H9 (cell line): ENCODE measurements around the gene GUK1. TPM values are rescaled to one million over a fixed set of nuclear protein-coding genes. Genes with fewer than 3 reads are reported as not detected.

Experiments used
- DNase-seq: peaks from one replicate; pipeline ENCODE4 v3.0.0-alpha.2; 2017
- H2AFZ ChIP-seq: one replicate; pipeline ENCODE4 v1.6.1; 2013; ENCODE audit warnings: mild to moderate bottlenecking, low read length, control low read depth, moderate library complexity
- H2AK5ac ChIP-seq: 2 replicates; pipeline ENCODE4 v1.6.1; 2013; ENCODE audit warnings: low read length, control low read depth, mixed read lengths; ENCODE audit not compliant: insufficient read length
- H2BK120ac ChIP-seq: one replicate; pipeline ENCODE4 v1.6.1; 2013; ENCODE audit warnings: low read depth, mild to moderate bottlenecking, low read length, control low read depth, inconsistent platforms; ENCODE audit not compliant: poor library complexity, severe bottlenecking
- H2BK12ac ChIP-seq: 2 replicates; pipeline ENCODE4 v1.6.1; 2013; ENCODE audit warnings: low read length, control low read depth, mixed read lengths, low read depth; ENCODE audit not compliant: insufficient read length
- H2BK15ac ChIP-seq: 2 replicates; pipeline ENCODE4 v1.6.1; 2013; ENCODE audit warnings: low read depth, low read length, control low read depth
- H2BK20ac ChIP-seq: one replicate; pipeline ENCODE4 v1.6.1; 2013; ENCODE audit warnings: low read depth, mild to moderate bottlenecking, low read length, control low read depth, inconsistent platforms; ENCODE audit not compliant: poor library complexity, severe bottlenecking
- H2BK5ac ChIP-seq: 2 replicates; pipeline ENCODE4 v1.6.1; 2013; ENCODE audit warnings: low read length, control low read depth, mixed read lengths; ENCODE audit not compliant: insufficient read length
- H3K14ac ChIP-seq: 2 replicates; pipeline ENCODE4 v1.6.1; 2013; ENCODE audit warnings: low read length, control low read depth; ENCODE audit not compliant: insufficient read depth
- H3K18ac ChIP-seq: 2 replicates; pipeline ENCODE4 v1.6.1; 2013; ENCODE audit warnings: low read depth, mild to moderate bottlenecking, mixed read lengths, low read length, control low read depth; ENCODE audit not compliant: insufficient read length
- H3K23ac ChIP-seq: 2 replicates; pipeline ENCODE4 v1.6.1; 2013; ENCODE audit warnings: low read length, control low read depth, mixed read lengths, low read depth; ENCODE audit not compliant: insufficient read length
- H3K23me2 ChIP-seq: 2 replicates; pipeline ENCODE4 v1.6.1; 2013; ENCODE audit warnings: low read depth, mild to moderate bottlenecking, mixed read lengths, low read length, control low read depth; ENCODE audit not compliant: insufficient read length, poor library complexity, severe bottlenecking
- H3K27ac ChIP-seq: 2 replicates; pipeline ENCODE4 v1.5.1; 2013; ENCODE audit warnings: low read length, control low read depth, mixed read lengths, low read depth; ENCODE audit not compliant: insufficient read length
- H3K27me3 ChIP-seq: 2 replicates; pipeline ENCODE4 v1.6.1; 2013; ENCODE audit warnings: low read length, control low read depth, inconsistent platforms; ENCODE audit not compliant: insufficient read depth
- H3K4ac ChIP-seq: 2 replicates; pipeline ENCODE4 v1.6.1; 2013; ENCODE audit warnings: low read depth, mild to moderate bottlenecking, control low read depth, inconsistent platforms, low read length, moderate library complexity
- H3K4me1 ChIP-seq: 2 replicates; pipeline ENCODE4 v1.6.1; 2013; ENCODE audit warnings: low read length, control low read depth, inconsistent platforms; ENCODE audit not compliant: insufficient read depth
- H3K4me2 ChIP-seq: 2 replicates; pipeline ENCODE4 v1.6.1; 2013; ENCODE audit warnings: low read length, control low read depth, mixed read lengths; ENCODE audit not compliant: insufficient read length, insufficient read depth
- H3K56ac ChIP-seq: 2 replicates; pipeline ENCODE4 v1.6.1; 2013; ENCODE audit warnings: low read depth, mild to moderate bottlenecking, mixed read lengths, low read length, control low read depth; ENCODE audit not compliant: insufficient read length
- H3K79me1 ChIP-seq: 2 replicates; pipeline ENCODE4 v1.6.1; 2013; ENCODE audit warnings: low read depth, mild to moderate bottlenecking, moderate library complexity, low read length, control low read depth, inconsistent platforms; ENCODE audit not compliant: insufficient read depth, poor library complexity, severe bottlenecking
- H3K79me2 ChIP-seq: 2 replicates; pipeline ENCODE4 v1.6.1; 2013; ENCODE audit warnings: low read length, control low read depth, inconsistent platforms; ENCODE audit not compliant: insufficient read depth
- H3K9ac ChIP-seq: 2 replicates; pipeline ENCODE4 v1.6.1; 2013; ENCODE audit warnings: low read length, control low read depth, mixed read lengths; ENCODE audit not compliant: insufficient read length; ENCODE audit errors: extremely low read depth
- H3K9me3 ChIP-seq: one replicate; pipeline ENCODE4 v1.6.1; 2013; ENCODE audit warnings: low read depth, low read length, inconsistent platforms; ENCODE audit not compliant: control insufficient read depth
- H3T11ph ChIP-seq: one replicate; pipeline ENCODE4 v1.6.1; 2013; ENCODE audit warnings: mild to moderate bottlenecking, low read length, control low read depth, inconsistent platforms
- H4K20me1 ChIP-seq: one replicate; pipeline ENCODE4 v1.6.1; 2013; ENCODE audit not compliant: control insufficient read depth, insufficient read length, insufficient read depth
- H4K5ac ChIP-seq: 2 replicates; pipeline ENCODE4 v1.6.1; 2013; ENCODE audit warnings: low read depth, mild to moderate bottlenecking, mixed read lengths, low read length, control low read depth; ENCODE audit not compliant: insufficient read length
- H4K8ac ChIP-seq: replicated peaks from 2 replicates; pipeline ENCODE4 v1.6.1; 2013; ENCODE audit warnings: low read length, control low read depth, mixed read lengths, low read depth; ENCODE audit not compliant: insufficient read length
- H4K91ac ChIP-seq: 2 replicates; pipeline ENCODE4 v1.6.1; 2013; ENCODE audit warnings: low read depth, mild to moderate bottlenecking, moderate library complexity, mixed read lengths, low read length, control low read depth; ENCODE audit not compliant: insufficient read length
- H3K27ac Mint-ChIP-seq, 3 experiments: 2 replicates in 2 of 3; 3 replicates in 1 of 3; pipeline ENCODE4 v1.8.0; 2020 to 2021; ENCODE audit warnings: mixed read lengths in 3 of 3, mild to moderate bottlenecking in 1 of 3, moderate library complexity in 1 of 3
- H3K27me3 Mint-ChIP-seq: 2 replicates; pipeline ENCODE4 v1.8.0; 2021; ENCODE audit warnings: low read depth, mild to moderate bottlenecking, moderate library complexity, mixed read lengths
- H3K36me3 Mint-ChIP-seq, 3 experiments: 2 replicates in 2 of 3; 3 replicates in 1 of 3; pipeline ENCODE4 v1.8.0; 2020 to 2021; ENCODE audit warnings: low read depth in 3 of 3, mixed read lengths in 3 of 3; ENCODE audit not compliant: insufficient read depth in 1 of 3
- H3K4me1 Mint-ChIP-seq, 2 experiments: 2 replicates each; pipeline ENCODE4 v1.8.0; 2020; ENCODE audit warnings: mixed read lengths in 2 of 2
- H3K4me3 Mint-ChIP-seq, 2 experiments: 2 replicates in 1 of 2; 3 replicates in 1 of 2; pipeline ENCODE4 v1.8.0; 2020 to 2021; ENCODE audit warnings: mild to moderate bottlenecking in 2 of 2, mixed read lengths in 2 of 2, moderate library complexity in 1 of 2
- H3K9me3 Mint-ChIP-seq, 2 experiments: 2 replicates in 1 of 2; 3 replicates in 1 of 2; pipeline ENCODE4 v1.8.0; 2020; ENCODE audit warnings: mild to moderate bottlenecking in 2 of 2, mixed read lengths in 2 of 2, moderate library complexity in 1 of 2
- WGBS: extraction: QIAGEN DNeasy Blood & Tissue Kit; methylation state at CpG from one replicate; pipeline ENCODE4 v1.1.7; 2013; ENCODE audit warnings: missing lambda C conversion rate, low lambda C conversion rate, mixed read lengths; ENCODE audit not compliant: insufficient read length; ENCODE audit errors: extremely low coverage; 5-methylcytosine and 5-hydroxymethylcytosine counted together
- total RNA-seq: library from RNA; stranded (reverse); gene quantifications from 2 replicates; pipeline ENCODE4 v1.2.1, GENCODE V29; 2021
- TF ChIP-seq, protein P1 (sequence below): fragments of 200-600 bp; sonication (generic); conservative IDR thresholded peaks from 3 replicates; pipeline ENCODE4 v1.8.0; 2021; ENCODE audit warnings: antibody characterized with exemption, mild to moderate bottlenecking

The GUK1 gene
- total RNA-seq, 1 experiment from 2014 or later = 88.2 TPM

DNA sequence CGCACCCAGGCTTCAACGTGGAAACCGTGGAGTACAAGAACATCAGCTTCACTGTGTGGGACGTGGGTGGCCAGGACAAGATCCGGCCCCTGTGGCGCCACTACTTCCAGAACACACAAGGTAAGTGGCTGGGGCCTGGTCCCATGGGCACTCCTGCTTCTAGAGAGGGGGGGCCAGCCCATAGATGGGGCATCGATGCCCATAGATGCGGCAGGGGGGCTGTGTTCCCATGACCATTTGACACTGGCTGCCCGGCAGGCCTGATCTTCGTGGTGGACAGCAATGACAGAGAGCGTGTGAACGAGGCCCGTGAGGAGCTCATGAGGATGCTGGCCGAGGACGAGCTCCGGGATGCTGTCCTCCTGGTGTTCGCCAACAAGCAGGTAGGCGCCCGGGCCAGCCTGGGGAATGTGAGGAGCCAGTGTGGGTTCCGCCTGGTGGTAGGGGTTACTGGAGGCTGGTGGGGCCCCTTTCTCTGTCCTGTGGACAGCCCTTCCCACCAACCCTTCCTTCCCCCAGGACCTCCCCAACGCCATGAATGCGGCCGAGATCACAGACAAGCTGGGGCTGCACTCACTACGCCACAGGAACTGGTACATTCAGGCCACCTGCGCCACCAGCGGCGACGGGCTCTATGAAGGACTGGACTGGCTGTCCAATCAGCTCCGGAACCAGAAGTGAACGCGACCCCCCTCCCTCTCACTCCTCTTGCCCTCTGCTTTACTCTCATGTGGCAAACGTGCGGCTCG is 42.6 kb upstream of the GUK1 start:
- no peak overlapping the region for H4K8ac ChIP-seq
- peaks cover 8% of the 10 kb centered on the region for H3K79me1 ChIP-seq
- Mint-ChIP-seq H3K27me3 (no peaks in the 10 kb centered on the region), H3K4me3 (peak overlapping the region in 1 of 2 experiments; percentile 18; a peak in 1 of 5 replicates), H3K9me3 (peaks cover 8 to 11% of the 10 kb centered on the region in 2 experiments), H3K4me1 (peaks cover 8 to 16% of the 10 kb centered on the region in 2 experiments), H3K27ac (peak overlapping the region in 1 of 3 experiments; percentile 67; a peak in 1 of 7 replicates), H3K36me3 (peaks cover 35 to 70% (median 67%) of the 10 kb centered on the region in 3 experiments; a peak in 6 of 7 replicates)
- no peak overlapping the region for H2AK5ac ChIP-seq
- no peak overlapping the region for H3K56ac ChIP-seq
- H3K9me3 ChIP-seq = no peaks in the 10 kb centered on the region
- H3K14ac ChIP-seq = no peak overlapping the region
- peak; percentile 21 for DNase-seq
- no peak overlapping the region for H3K4me2 ChIP-seq
- no CpG with 5 or more reads among the region's 34 CpGs for WGBS
- H3K4ac ChIP-seq = no peak overlapping the region
- no peaks in the 10 kb centered on the region for H3K4me1 ChIP-seq
- H3K18ac ChIP-seq = no peak overlapping the region
- H3K23ac ChIP-seq = no peak overlapping the region
- no peak overlapping the region for H4K5ac ChIP-seq
- H3T11ph ChIP-seq = no peak overlapping the region
- no peak overlapping the region for H2AFZ ChIP-seq
- H2BK5ac ChIP-seq = no peak overlapping the region
- H3K23me2 ChIP-seq = peaks cover 4% of the 10 kb centered on the region
- H4K20me1 ChIP-seq = no peaks in the 10 kb centered on the region
- TF ChIP-seq, protein P1, sequence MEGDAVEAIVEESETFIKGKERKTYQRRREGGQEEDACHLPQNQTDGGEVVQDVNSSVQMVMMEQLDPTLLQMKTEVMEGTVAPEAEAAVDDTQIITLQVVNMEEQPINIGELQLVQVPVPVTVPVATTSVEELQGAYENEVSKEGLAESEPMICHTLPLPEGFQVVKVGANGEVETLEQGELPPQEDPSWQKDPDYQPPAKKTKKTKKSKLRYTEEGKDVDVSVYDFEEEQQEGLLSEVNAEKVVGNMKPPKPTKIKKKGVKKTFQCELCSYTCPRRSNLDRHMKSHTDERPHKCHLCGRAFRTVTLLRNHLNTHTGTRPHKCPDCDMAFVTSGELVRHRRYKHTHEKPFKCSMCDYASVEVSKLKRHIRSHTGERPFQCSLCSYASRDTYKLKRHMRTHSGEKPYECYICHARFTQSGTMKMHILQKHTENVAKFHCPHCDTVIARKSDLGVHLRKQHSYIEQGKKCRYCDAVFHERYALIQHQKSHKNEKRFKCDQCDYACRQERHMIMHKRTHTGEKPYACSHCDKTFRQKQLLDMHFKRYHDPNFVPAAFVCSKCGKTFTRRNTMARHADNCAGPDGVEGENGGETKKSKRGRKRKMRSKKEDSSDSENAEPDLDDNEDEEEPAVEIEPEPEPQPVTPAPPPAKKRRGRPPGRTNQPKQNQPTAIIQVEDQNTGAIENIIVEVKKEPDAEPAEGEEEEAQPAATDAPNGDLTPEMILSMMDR = no peak
- no peak overlapping the region for H3K9ac ChIP-seq
- H2BK12ac ChIP-seq = no peak overlapping the region
- no peaks in the 10 kb centered on the region for H3K27me3 ChIP-seq
- H2BK120ac ChIP-seq = no peak overlapping the region
- no peak overlapping the region for H4K91ac ChIP-seq
- no peak overlapping the region for H3K27ac ChIP-seq
- no peak overlapping the region for H2BK20ac ChIP-seq
- H2BK15ac ChIP-seq = no peak overlapping the region
- H3K79me2 ChIP-seq = peaks cover 32% of the 10 kb centered on the region
